COLO829 (cell line): ENCODE measurements around the gene SWI5.

Experiments
- DNase-seq: peaks from one replicate; pipeline ENCODE4 v3.0.0; 2012; ENCODE audit warnings: low spot score

Gene SWI5

DNA sequence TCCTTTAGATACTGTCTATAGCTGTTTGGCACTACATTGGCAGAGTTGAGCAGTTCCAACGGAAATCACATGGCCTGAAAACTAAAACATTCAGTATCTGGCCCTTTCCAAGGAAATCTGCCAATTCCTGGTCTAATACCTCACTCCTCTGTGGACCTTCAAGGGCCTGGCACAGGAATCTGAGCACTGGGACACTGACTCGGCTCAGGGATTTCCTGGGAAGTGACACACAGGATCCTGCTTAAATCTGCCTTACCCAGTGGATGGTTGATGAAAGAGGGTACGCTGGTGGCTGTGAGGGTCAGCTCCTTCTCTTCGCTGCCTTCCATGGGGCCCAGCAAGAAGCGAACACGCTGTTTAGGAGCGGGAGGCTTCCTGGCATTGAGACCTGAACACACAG is 45.3 kb downstream of the SWI5 start:
- no peak for DNase-seq

DNA sequence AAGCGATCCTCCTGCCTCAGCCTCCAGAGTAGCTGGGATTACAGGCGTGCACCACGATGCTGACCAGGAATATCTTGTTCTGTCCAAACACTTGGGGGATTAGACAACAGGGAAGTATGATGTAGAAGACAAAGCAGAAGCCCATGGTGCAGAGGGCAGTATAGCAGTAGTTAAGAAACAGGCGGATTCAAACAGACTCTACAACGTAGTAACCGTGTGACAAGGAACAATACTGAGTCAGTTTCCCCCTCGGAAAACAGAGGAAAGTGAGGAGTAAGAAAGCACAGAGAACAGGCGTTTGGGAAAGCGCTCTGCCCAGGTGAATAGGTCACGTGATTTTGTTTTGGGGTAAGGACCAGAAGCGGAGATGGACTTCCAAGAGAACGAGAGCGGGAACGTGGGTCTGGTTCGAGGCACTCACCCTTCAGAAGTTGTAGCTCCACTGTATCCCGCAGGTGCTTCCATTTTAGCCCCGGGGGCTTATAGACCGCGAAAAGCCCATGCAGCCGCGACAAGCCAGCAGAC is 45.9 kb downstream of the SWI5 start:
- no peak for DNase-seq

DNA sequence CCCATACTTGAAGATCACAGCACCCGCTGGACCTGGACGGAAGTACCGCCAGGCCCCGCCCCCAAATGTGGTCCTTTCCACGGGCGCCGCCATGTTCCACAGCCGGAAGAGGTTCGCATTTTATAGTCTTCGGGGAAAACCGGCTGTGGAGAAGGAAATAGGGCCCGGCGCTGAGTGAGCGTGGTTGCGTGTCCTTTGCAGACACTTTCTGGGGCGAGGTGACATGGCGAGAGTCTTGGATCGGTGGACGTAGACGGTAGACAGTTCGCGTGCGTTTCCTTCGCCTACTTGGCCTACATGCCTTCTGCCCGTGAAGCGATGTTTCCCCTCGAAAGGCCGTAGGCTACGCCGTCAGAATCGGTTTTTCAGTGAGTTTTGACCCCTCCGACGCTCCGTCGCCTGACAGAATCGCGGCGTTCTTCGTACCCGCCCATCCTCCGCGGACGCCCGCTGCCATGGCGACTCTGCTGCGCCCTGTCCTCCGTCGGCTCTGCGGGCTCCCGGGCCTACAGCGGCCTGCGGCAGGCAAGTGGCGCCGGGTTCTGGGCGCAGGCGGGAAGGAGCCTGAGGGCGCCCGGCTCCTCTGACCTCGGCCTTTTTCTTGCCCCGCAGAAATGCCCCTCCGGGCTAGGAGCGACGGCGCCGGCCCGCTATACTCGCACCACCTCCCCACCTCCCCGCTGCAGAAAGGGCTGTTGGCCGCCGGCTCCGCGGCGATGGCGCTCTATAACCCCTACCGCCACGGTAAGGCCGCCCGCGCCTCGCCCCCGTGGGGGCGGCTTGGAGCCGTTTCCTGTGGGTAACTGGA is 46.5 kb downstream of the SWI5 start, which contains the start of the genes COQ4 and TRUB2:
TSS of gene COQ4 (plus strand) at position 436 of the 808 bp plus-strand sequence. CDS start at position 456, 20 bp downstream.
TSS of gene TRUB2 (minus strand) at position 44 of the 808 bp plus-strand sequence. CDS start at position 5, 39 bp downstream.
- peak; percentile 97 for DNase-seq

DNA sequence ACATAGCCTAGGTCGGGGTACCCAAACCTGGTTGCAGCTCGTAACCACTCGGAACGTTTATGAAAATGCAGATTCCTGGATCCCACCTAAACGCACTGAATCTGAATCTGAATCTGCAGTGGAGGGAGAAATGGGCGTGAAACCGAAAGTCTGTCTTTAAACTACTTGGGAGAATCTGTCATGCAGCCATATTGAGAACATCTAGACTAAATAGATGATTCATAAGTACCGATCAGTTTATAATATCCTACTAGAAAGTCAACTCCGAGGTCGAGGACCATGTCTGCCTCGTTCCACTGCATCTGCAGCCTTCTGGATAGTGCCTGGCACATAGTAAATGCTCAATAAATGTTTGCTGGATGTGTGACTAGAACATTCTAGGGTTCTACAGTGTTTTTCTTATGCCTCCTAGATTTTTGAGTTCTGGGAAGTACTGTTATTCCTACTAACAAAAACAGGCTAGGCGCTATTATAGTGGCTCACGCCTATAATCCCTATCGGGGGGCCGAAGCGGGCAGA is 47.2 kb downstream of the SWI5 start:
- DNase-seq: no peak

DNA sequence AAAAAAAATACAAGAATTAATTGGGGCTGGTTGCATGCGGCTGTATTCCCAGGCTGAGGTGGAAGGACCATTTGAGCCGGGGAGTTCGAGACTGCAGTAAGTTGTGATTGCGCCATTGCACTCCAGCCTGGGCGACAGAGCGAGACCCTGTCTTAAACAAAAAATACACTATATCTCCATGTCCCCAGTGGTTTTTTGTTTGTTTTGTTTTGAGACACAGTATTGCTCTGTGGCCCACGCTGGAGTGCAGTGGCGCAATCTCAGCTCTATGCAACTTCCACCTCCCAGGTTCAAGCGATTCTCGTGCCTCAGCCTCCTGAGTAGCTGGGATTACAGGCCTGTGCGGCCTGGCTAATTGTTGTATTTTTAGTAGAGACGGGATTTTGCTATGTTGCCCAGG is 47.7 kb downstream of the SWI5 start:
- DNase-seq: no peak

DNA sequence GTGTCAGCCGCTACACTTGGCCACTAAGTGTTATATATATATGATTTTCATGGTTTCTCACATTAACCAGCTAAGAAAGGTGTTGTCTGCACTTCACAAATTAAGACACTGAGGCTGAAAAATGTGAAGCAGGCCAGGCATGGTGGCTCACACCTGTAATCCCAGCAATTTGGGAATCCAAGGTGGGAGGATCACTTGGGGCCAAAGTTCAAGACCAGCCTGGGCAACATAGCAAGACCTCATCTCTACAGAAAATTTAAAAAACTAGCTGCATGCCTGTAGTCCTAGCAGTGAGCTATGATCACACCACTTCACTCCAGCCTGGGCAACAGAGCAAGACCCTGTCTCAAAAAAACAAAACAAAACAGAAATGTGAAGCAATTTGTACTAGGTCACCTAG is 48.3 kb downstream of the SWI5 start:
- no peak for DNase-seq

DNA sequence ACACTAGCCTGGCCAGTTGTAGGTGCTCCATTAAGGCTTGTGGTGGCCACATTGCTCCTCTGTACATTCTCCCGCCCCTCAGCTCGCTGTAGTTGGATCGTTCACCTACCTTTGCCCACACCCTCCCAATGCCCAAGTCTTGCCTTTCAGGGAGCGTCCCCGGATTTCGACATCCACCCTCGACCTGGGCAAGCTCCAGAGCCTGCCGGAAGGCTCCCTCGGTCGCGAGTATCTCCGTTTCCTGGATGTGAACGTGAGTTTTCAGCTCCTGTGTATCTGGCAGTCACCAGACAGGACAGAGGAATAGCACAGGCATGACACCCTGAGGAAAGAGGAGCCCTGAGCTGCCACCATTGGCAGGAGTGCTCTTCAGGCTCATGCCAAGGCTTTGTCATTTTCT is 49.6 kb downstream of the SWI5 start:
- no peak for DNase-seq

DNA sequence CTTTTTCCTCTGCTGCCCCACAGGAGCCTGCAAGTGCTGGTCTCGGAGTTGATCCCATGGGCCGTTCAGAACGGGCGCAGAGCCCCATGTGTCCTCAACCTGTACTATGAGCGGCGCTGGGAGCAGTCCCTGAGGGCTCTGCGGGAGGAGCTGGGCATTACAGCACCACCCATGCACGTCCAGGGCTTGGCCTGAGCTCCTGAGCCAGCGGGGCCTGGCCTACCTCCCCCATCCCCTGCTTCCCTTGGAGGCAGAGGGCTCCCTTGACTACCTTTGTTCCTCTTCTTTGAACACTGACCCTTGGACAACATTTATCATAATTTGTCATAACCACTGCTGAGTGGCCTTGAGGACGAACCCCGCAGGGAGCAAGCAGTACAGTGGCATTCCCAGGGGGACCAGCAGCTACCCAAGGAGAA is 57.4 kb downstream of the SWI5 start:
- DNase-seq: no peak

DNA sequence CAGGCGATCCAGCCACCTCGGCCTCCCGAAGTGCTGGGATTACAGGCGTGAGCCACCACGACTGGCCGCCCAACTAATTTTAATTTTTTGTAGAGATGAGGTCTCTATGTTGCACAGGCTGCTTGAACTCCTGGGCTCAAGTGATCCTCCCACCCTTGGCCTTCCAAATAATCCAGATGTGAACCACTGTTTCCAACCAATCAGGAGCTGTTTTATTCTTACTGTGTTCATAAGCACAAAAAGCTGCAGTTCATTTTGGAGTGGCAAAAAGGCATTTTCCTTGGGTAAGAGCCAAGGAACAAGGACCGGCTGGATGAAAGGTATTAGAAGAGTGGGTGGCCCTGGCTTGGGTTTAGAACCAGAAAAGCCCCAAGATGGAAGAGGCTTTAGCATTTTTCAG is 59.1 kb downstream of the SWI5 start:
- DNase-seq: no peak

DNA sequence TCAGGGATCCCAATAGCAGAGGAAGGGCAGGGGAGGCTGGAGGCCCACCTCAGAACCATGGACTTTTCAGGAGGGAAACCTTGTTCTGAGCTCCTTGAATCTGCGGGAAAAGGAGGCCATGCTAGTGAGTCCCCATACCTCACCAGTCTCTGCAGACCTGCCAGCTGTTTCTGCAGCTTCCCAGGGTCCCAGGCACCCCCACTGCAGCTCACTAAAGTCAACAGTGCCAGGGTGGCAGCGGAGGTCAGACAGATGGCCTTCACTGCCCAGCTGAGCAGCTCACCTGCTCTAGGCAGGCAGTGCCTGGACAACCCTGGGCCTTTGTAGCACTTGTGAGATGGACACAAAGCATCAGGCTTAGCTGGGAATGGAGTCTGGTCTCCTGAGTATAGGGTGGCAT is 59.8 kb downstream of the SWI5 start:
- DNase-seq: no peak

DNA sequence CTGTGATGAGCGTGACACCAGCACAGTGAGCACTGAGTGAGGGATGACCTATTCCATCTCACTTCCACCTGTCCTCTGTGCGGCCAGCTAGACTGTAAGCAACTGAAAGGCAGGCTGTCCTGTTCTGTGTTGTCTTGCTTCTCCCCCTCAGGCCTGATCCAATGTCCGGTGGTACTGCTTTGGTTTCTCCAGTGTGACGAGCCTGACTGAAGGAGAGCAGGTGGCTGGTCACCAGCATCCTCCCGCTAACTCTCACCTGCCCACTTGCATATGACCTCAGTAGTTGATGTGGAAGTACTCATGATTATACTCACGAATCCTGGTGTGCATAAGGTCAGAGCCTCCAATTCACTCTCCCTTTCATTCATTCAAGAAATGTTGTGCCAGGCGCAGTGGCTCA is 61.9 kb downstream of the SWI5 start:
- DNase-seq: no peak
